Lower leg skin (tissue), 3 donors: ENCODE results near the gene TCL1B.

Source experiments
- POLR2A ChIP-seq, 2 donors: fragments of 450-650 bp; IDR thresholded peaks; one replicate each; pipeline ENCODE4 v1.6.1; 2016 to 2017; ENCODE audit warnings: antibody characterized with exemption in 2 of 2, mild to moderate bottlenecking in 1 of 2, moderate library complexity in 1 of 2
- TF ChIP-seq, protein P1 (sequence below), 3 donors: fragments of 450-650 bp; IDR thresholded peaks; one replicate each; pipeline ENCODE4 v1.5.1; 2016; ENCODE audit warnings: antibody characterized with exemption in 3 of 3, mild to moderate bottlenecking in 3 of 3, moderate library complexity in 2 of 3

DNA sequence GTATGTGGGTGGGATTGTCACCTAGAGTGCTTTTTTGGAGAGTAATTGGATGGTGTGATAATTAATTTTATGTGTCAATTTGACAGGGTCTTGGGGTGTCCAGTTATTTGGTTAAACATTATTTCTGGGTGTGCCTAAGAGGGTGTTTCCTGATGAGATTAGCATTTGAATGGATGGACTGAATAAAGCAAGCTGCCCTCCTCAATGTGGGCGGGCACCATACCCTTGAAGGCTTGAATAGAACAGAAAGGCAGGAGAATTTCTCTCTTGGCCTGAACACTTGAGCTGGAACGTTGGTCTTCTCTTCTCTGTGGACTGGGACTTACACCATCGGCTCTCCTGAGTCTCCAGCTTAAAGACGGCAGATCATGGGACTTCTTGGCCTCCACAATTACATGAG lies 28.8 kb upstream of the TCL1B start:
- TF ChIP-seq, protein P1, sequence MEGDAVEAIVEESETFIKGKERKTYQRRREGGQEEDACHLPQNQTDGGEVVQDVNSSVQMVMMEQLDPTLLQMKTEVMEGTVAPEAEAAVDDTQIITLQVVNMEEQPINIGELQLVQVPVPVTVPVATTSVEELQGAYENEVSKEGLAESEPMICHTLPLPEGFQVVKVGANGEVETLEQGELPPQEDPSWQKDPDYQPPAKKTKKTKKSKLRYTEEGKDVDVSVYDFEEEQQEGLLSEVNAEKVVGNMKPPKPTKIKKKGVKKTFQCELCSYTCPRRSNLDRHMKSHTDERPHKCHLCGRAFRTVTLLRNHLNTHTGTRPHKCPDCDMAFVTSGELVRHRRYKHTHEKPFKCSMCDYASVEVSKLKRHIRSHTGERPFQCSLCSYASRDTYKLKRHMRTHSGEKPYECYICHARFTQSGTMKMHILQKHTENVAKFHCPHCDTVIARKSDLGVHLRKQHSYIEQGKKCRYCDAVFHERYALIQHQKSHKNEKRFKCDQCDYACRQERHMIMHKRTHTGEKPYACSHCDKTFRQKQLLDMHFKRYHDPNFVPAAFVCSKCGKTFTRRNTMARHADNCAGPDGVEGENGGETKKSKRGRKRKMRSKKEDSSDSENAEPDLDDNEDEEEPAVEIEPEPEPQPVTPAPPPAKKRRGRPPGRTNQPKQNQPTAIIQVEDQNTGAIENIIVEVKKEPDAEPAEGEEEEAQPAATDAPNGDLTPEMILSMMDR (IDR thresholded peaks at IDR 0.05) = no peak
- TF ChIP-seq POLR2A (IDR thresholded peaks at IDR 0.05) = no peak
